Sigmoid colon (tissue), 7 donors: ENCODE data around the gene KLHDC8A. TPM values are rescaled to one million over a fixed set of nuclear protein-coding genes. Genes with fewer than 3 reads are reported as not detected.
"Not testable (repeated sequence)": the region's sequence is repeated elsewhere in the genome, so short reads cannot be mapped to it uniquely, and the experiment has no call there.

Experiments
- DNase-seq: peaks from one replicate; pipeline ENCODE4 v3.0.0-alpha.2; 2019
- H3K27ac ChIP-seq, 4 donors: fragments of 200-600 bp; sonication (generic); one replicate each; pipeline ENCODE4 v1.5.1; 2016 to 2019; ENCODE audit warnings: mild to moderate bottlenecking in 1 of 4
- H3K27me3 ChIP-seq, 3 donors: fragments of 200-600 bp; sonication (generic); one replicate each; pipeline ENCODE4 v1.5.1; 2019; ENCODE audit warnings: mild to moderate bottlenecking in 1 of 3
- H3K36me3 ChIP-seq, 4 donors: fragments of 200-600 bp; sonication (generic); one replicate each; pipeline ENCODE4 v1.5.1; 2016 to 2019
- H3K4me1 ChIP-seq, 4 donors: fragments of 200-600 bp; sonication (generic); one replicate each; pipeline ENCODE4 v1.5.1; 2017 to 2019
- H3K4me3 ChIP-seq, 4 donors: fragments of 200-600 bp; sonication (generic); one replicate each; pipeline ENCODE4 v1.5.1; 2017 to 2019; ENCODE audit warnings: mild to moderate bottlenecking in 2 of 4, moderate library complexity in 1 of 4
- H3K9me3 ChIP-seq, 4 donors: fragments of 200-600 bp in 3 of 4; sonication (generic) in 3 of 4; one replicate each; pipeline versions ENCODE4 v1.5.1 to v1.6.1; 2013 to 2019
- EP300 ChIP-seq, 4 donors: sonication (generic); formaldehyde crosslinking; IDR thresholded peaks; one replicate each; pipeline ENCODE4 v1.6.1; 2017; ENCODE audit warnings: antibody characterized with exemption in 4 of 4
- POLR2A ChIP-seq, 2 donors: fragments of 450-650 bp; IDR thresholded peaks; one replicate each; pipeline ENCODE4 v1.6.1; 2016; ENCODE audit warnings: antibody characterized with exemption in 2 of 2, mild to moderate bottlenecking in 2 of 2, moderate library complexity in 2 of 2
- POLR2AphosphoS5 ChIP-seq, 4 donors: sonication (generic); formaldehyde crosslinking; IDR thresholded peaks; one replicate each; pipeline ENCODE4 v1.6.1; 2017; ENCODE audit warnings: antibody characterized with exemption in 4 of 4
- WGBS, 2 donors: extraction: QIAGEN DNeasy Blood & Tissue Kit; methylation state at CpG; one replicate each; pipeline ENCODE4 v1.1.7; 2013; 5-methylcytosine and 5-hydroxymethylcytosine counted together
- intact Hi-C: fragments of 100-400 bp; cut with DNase I; formaldehyde crosslinking; loops from one replicate; pipeline ENCODE4 v1.15.1; 2023
- polyA plus RNA-seq, 3 donors: library from polyadenylated mRNA; stranded (reverse); fragments of 200-250 nt; gene quantifications; one replicate each; pipeline ENCODE4 v1.2.3, GENCODE V29; 2013
- total RNA-seq, 4 donors: library from RNA; depleted of rRNA; stranded (reverse); fragments of >200 nt; gene quantifications; one replicate each; pipeline ENCODE4 v1.1.0, GENCODE V29; 2016
- TF ChIP-seq, protein P1 (sequence below), 4 experiments: fragments of 450-650 bp in 3 of 4; fragments of 200-600 bp in 1 of 4; IDR thresholded peaks; one replicate each; pipeline ENCODE4 v1.5.1; 2016 to 2019; ENCODE audit warnings: antibody characterized with exemption in 4 of 4, mild to moderate bottlenecking in 3 of 4, moderate library complexity in 2 of 4
- donor health status: healthy with polysubstance abuse.
- donor health status: Bipolar disorder and iron deficiency.
- donor health status: healthy.

The KLHDC8A gene
- total and polyA plus RNA-seq, 7 donors = 0.69 to 1.7 (median 1.3) TPM; not detected in 1

- no peaks in the 10 kb centered on the region for H3K27me3 ChIP-seq
- intact Hi-C loops = no loop called here
- WGBS, 2 donors = 71 to 84% methylated on average over 9 of the region's 9 CpGs
- TF ChIP-seq EP300 (IDR thresholded peaks at IDR 0.05) (no peak), POLR2A (IDR thresholded peaks at IDR 0.05) (no peak), POLR2AphosphoS5 (IDR thresholded peaks at IDR 0.05) (no peak)
- TF ChIP-seq, protein P1, sequence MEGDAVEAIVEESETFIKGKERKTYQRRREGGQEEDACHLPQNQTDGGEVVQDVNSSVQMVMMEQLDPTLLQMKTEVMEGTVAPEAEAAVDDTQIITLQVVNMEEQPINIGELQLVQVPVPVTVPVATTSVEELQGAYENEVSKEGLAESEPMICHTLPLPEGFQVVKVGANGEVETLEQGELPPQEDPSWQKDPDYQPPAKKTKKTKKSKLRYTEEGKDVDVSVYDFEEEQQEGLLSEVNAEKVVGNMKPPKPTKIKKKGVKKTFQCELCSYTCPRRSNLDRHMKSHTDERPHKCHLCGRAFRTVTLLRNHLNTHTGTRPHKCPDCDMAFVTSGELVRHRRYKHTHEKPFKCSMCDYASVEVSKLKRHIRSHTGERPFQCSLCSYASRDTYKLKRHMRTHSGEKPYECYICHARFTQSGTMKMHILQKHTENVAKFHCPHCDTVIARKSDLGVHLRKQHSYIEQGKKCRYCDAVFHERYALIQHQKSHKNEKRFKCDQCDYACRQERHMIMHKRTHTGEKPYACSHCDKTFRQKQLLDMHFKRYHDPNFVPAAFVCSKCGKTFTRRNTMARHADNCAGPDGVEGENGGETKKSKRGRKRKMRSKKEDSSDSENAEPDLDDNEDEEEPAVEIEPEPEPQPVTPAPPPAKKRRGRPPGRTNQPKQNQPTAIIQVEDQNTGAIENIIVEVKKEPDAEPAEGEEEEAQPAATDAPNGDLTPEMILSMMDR (IDR thresholded peaks at IDR 0.05) = no peak
- no peaks in the 10 kb centered on the region for H3K9me3 ChIP-seq
- H3K36me3 ChIP-seq = peaks cover 0 to 3% (median 0%) of the 10 kb centered on the region in 4 donors
- no peak overlapping the region for H3K27ac ChIP-seq
- no peak overlapping the region for H3K4me3 ChIP-seq
- H3K4me1 ChIP-seq = peaks cover 0 to 41% (median 28%) of the 10 kb centered on the region in 4 donors
- DNase-seq = no peak
Observed at GRCh38 chr1:205298191-205298994, 58.3 kb downstream of the KLHDC8A start.

GRCh38 chr1:205297546-205298177, 59.1 kb downstream of the KLHDC8A start:
- H3K4me3 ChIP-seq, H3K27me3 ChIP-seq, H3K36me3 ChIP-seq, DNase-seq, intact Hi-C loops, H3K27ac ChIP-seq, H3K9me3 ChIP-seq: not testable (repeated sequence)
- 94% methylated on average over 5 of the region's 5 CpGs for WGBS, 2 donors
- peaks cover 0 to 41% (median 28%) of the 10 kb centered on the region in 4 donors for H3K4me1 ChIP-seq

DNA sequence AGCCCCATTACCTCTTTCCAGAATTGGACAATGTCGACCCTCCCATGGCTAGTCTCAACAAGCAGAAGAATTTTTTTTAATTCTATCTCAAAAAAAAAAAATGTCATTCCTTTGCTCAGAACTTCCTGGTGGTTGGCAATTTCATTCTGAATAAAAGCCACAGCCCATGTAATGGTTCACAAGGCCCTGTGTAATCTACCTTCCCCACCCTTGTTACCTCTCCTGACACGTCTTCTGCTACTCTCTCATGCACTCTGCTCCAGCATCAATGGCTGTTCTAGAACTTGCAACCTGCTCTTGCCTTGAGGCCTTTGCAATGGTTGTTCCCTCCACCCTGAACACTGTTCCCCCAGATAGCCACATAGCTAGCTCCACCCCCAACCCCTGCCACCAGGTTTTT, 60.6 kb downstream of the KLHDC8A start:
- Histone ChIP-seq H3K4me1 (peaks cover 0 to 29% (median 18%) of the 10 kb centered on the region in 4 donors), H3K36me3 (no peaks in the 10 kb centered on the region), H3K9me3 (no peaks in the 10 kb centered on the region), H3K27ac (no peak overlapping the region), H3K27me3 (no peaks in the 10 kb centered on the region), H3K4me3 (no peak overlapping the region)
- TF ChIP-seq POLR2AphosphoS5 (IDR thresholded peaks at IDR 0.05) (no peak), EP300 (IDR thresholded peaks at IDR 0.05) (no peak), POLR2A (IDR thresholded peaks at IDR 0.05) (no peak)
- TF ChIP-seq, protein P1 (IDR thresholded peaks at IDR 0.05) = no peak
- no peak for DNase-seq
- intact Hi-C loops = no loop called here
- WGBS, 2 donors = 20 to 61% methylated on average over 2 of the region's 2 CpGs

- intact Hi-C loops = no loop called here
- 85 to 92% methylated on average over 5 of the region's 5 CpGs for WGBS, 2 donors
- Histone ChIP-seq H3K36me3 (no peaks in the 10 kb centered on the region), H3K27ac (peak overlapping the region; percentile 9 to 55 (median 18)), H3K4me1 (peaks cover 0 to 26% (median 15%) of the 10 kb centered on the region in 4 donors), H3K4me3 (no peak overlapping the region), H3K27me3 (no peaks in the 10 kb centered on the region), H3K9me3 (no peaks in the 10 kb centered on the region)
- TF ChIP-seq POLR2AphosphoS5 (IDR thresholded peaks at IDR 0.05) = no peak
- TF ChIP-seq, protein P1 (IDR thresholded peaks at IDR 0.05) = no peak
- no peak for TF ChIP-seq EP300 (IDR thresholded peaks at IDR 0.05)
- no peak for DNase-seq
Observed at GRCh38 chr1:205294934-205295333, 61.8 kb downstream of the KLHDC8A start.

GRCh38 chr1:205294175-205294917, 62.4 kb downstream of the KLHDC8A start:
- Histone ChIP-seq H3K27me3 (no peaks in the 10 kb centered on the region), H3K4me1 (peaks cover 0 to 26% (median 15%) of the 10 kb centered on the region in 4 donors), H3K36me3 (no peaks in the 10 kb centered on the region), H3K4me3 (no peak overlapping the region), H3K27ac (peak overlapping the region; percentile 9 to 55 (median 18)), H3K9me3 (no peaks in the 10 kb centered on the region)
- WGBS, 2 donors = 65 to 70% methylated on average over 6 of the region's 6 CpGs
- intact Hi-C loops = no loop called here
- TF ChIP-seq, protein P1 (IDR thresholded peaks at IDR 0.05) = no peak
- TF ChIP-seq EP300 (IDR thresholded peaks at IDR 0.05) = no peak
- TF ChIP-seq POLR2AphosphoS5 (IDR thresholded peaks at IDR 0.05) = peak in 1 of 4 donors; percentile 39
- no peak for DNase-seq
